ENCODE data around the gene NKD2. TPM values are rescaled to one million over a fixed set of nuclear protein-coding genes. Genes with fewer than 3 reads are reported as not detected.

The NKD2 gene
- total RNA-seq, 1 experiment from 2014 or later = 20.4 TPM

DNA sequence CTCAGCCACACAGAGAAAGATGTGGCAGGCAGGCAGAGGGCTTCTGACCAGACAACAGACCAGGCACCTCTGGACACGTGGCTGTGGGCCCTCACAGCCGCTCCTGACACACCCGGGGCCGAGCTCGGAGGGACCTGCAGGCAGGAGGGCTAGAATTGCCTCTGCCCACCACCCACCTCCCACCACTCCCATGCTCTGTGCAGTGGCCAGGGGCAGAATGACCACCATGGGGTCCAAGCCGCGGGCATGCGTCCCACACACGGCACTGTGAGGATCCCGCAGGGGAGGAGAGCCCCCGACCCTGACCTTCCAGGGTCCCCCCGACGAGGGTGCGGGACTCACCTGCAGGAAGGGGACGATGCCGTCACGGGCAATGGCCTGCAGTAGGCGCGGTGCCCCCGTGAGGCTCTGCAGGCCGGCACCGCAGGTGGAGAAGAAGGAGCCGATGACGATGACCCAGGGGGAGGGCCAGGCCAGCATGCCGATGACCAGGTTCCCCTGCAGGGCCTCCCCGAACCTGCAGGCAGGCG is 69.0 kb downstream of the NKD2 start:
- H4K20me1 ChIP-seq (ENCODE audit: insufficient read depth) = no peaks in the 10 kb centered on the region
- BruUV-seq (replicated peaks) = no TSS peak
- H3K36me3 ChIP-seq (ENCODE audit: control insufficient read depth in 1 of 2, insufficient read depth in 2 of 2, low read length in 2 of 2) = no peaks in the 10 kb centered on the region; a peak in 2 of 4 replicates
- H3K27me3 ChIP-seq (ENCODE audit: insufficient read depth, low read length) = no peaks in the 10 kb centered on the region
- no peak overlapping the region for H3K9ac ChIP-seq (ENCODE audit: low read length)
- H3K9me2 ChIP-seq (ENCODE audit: insufficient read depth) = no peaks in the 10 kb centered on the region
- no peak for ATAC-seq
- no peak overlapping the region for H2AFZ ChIP-seq (ENCODE audit: low read depth, low read length, poor library complexity, severe bottlenecking)
- intact Hi-C loops (cut with micrococcal nuclease) = no loop called here
- ChIA-PET RAD21 (ENCODE audit: low non-redundant PET in 1 of 2, low total read pairs in 2 of 2, uncharacterized antibody in 2 of 2, unreplicated experiment in 2 of 2) (no interaction called here), POLR2A (no interaction called here), CTCF (no interaction called here)
- no peak for DNase-seq (ENCODE audit: low read depth, low spot score)
- no peak overlapping the region for H3K27ac ChIP-seq (ENCODE audit: low read depth, low read length)
- TF ChIP-seq, protein P1, sequence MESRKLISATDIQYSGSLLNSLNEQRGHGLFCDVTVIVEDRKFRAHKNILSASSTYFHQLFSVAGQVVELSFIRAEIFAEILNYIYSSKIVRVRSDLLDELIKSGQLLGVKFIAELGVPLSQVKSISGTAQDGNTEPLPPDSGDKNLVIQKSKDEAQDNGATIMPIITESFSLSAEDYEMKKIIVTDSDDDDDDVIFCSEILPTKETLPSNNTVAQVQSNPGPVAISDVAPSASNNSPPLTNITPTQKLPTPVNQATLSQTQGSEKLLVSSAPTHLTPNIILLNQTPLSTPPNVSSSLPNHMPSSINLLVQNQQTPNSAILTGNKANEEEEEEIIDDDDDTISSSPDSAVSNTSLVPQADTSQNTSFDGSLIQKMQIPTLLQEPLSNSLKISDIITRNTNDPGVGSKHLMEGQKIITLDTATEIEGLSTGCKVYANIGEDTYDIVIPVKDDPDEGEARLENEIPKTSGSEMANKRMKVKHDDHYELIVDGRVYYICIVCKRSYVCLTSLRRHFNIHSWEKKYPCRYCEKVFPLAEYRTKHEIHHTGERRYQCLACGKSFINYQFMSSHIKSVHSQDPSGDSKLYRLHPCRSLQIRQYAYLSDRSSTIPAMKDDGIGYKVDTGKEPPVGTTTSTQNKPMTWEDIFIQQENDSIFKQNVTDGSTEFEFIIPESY (IDR thresholded peaks at IDR 0.05; ENCODE audit: extremely low read depth, insufficient replicate concordance, low read length) = no peak
- TF ChIP-seq JUND (IDR thresholded peaks at IDR 0.05) (no peak), EZH2phosphoT487 (IDR thresholded peaks at IDR 0.05; ENCODE audit: borderline replicate concordance) (no peak), SRF (IDR thresholded peaks at IDR 0.05; ENCODE audit: low read depth) (no peak), CEBPB (IDR thresholded peaks at IDR 0.05; ENCODE audit: low read depth) (no peak), EZH2 (IDR thresholded peaks at IDR 0.05) (no peak), SIN3A (IDR thresholded peaks at IDR 0.05; ENCODE audit: low read depth) (no peak), ATF3 (IDR thresholded peaks at IDR 0.05) (no peak), TCF7L2 (IDR thresholded peaks at IDR 0.05; ENCODE audit: borderline replicate concordance, extremely low read depth, insufficient read depth, insufficient read length) (no peak), ZNF274 (IDR thresholded peaks at IDR 0.05; ENCODE audit: low read depth, low read length) (no peak), ZFX (IDR thresholded peaks at IDR 0.05) (no peak), FOSL1 (IDR thresholded peaks at IDR 0.05; ENCODE audit: low read depth) (no peak)
- TF ChIP-seq, protein P2, sequence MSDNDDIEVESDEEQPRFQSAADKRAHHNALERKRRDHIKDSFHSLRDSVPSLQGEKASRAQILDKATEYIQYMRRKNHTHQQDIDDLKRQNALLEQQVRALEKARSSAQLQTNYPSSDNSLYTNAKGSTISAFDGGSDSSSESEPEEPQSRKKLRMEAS (IDR thresholded peaks at IDR 0.05) = no peak
- TF ChIP-seq, protein P3, sequence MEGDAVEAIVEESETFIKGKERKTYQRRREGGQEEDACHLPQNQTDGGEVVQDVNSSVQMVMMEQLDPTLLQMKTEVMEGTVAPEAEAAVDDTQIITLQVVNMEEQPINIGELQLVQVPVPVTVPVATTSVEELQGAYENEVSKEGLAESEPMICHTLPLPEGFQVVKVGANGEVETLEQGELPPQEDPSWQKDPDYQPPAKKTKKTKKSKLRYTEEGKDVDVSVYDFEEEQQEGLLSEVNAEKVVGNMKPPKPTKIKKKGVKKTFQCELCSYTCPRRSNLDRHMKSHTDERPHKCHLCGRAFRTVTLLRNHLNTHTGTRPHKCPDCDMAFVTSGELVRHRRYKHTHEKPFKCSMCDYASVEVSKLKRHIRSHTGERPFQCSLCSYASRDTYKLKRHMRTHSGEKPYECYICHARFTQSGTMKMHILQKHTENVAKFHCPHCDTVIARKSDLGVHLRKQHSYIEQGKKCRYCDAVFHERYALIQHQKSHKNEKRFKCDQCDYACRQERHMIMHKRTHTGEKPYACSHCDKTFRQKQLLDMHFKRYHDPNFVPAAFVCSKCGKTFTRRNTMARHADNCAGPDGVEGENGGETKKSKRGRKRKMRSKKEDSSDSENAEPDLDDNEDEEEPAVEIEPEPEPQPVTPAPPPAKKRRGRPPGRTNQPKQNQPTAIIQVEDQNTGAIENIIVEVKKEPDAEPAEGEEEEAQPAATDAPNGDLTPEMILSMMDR (IDR thresholded peaks at IDR 0.05 in 2 of 3, conservative IDR thresholded peaks at IDR 0.05 in 1 of 3; ENCODE audit: borderline replicate concordance in 1 of 3, insufficient read depth in 1 of 3, low read depth in 2 of 3, low read length in 2 of 3) = no peak
- no peaks in the 10 kb centered on the region for H3K79me2 ChIP-seq (ENCODE audit: insufficient read depth, low read length)
- H3K9me3 ChIP-seq (ENCODE audit: control insufficient read depth in 1 of 2, insufficient read depth in 1 of 2, low read depth in 1 of 2, low read length in 2 of 2) = no peaks in the 10 kb centered on the region
- H3K4me2 ChIP-seq (ENCODE audit: low read length) = no peak overlapping the region
- no peaks in the 10 kb centered on the region for H3K4me1 ChIP-seq (ENCODE audit: control insufficient read depth in 1 of 2, insufficient read depth in 2 of 2, low read length in 2 of 2)
- H3K4me3 ChIP-seq (replicated peaks in 1 of 2; ENCODE audit: low read depth in 1 of 2, low read length in 2 of 2) = no peak overlapping the region

All from HCT116 (cell line).